IMR-90 (cell line): ENCODE data around the gene ROR2.

Experiments
- BHLHE40 ChIP-seq: fragments of 150-350 bp; IDR thresholded peaks from 2 replicates; pipeline ENCODE4 v1.6.1; 2016; ENCODE audit warnings: mild to moderate bottlenecking, low read depth, low read length
- CEBPB ChIP-seq: IDR thresholded peaks from 2 replicates; pipeline ENCODE4 v1.6.1; 2012; ENCODE audit warnings: low read depth, low read length, improper control_type of control experiment
- CHD1 ChIP-seq: IDR thresholded peaks from 2 replicates; pipeline ENCODE4 v1.6.1; 2012; ENCODE audit warnings: low read depth, low read length, improper control_type of control experiment
- POLR2A ChIP-seq: IDR thresholded peaks from 2 replicates; pipeline ENCODE4 v1.6.1; 2012; ENCODE audit warnings: mild to moderate bottlenecking, low read depth, low read length
- RAD21 ChIP-seq: IDR thresholded peaks from 2 replicates; pipeline ENCODE4 v1.6.1; 2012; ENCODE audit warnings: low read length, improper control_type of control experiment
- TF ChIP-seq, protein P1 (sequence below): conservative IDR thresholded peaks from 2 replicates; pipeline ENCODE4 v1.5.1; 2012; ENCODE audit warnings: mild to moderate bottlenecking, low read depth, low read length, improper control_type of control experiment
- TF ChIP-seq, protein P2 (sequence below): fragments of 150-350 bp; IDR thresholded peaks from 2 replicates; pipeline ENCODE4 v1.6.1; 2016; ENCODE audit warnings: low read depth, mild to moderate bottlenecking, low read length, moderate library complexity, borderline replicate concordance
- TF ChIP-seq, protein P3 (sequence below): fragments of 150-350 bp; IDR thresholded peaks from 2 replicates; pipeline ENCODE4 v1.6.1; 2017; ENCODE audit warnings: mild to moderate bottlenecking, antibody characterized with exemption, low read length, low read depth

DNA sequence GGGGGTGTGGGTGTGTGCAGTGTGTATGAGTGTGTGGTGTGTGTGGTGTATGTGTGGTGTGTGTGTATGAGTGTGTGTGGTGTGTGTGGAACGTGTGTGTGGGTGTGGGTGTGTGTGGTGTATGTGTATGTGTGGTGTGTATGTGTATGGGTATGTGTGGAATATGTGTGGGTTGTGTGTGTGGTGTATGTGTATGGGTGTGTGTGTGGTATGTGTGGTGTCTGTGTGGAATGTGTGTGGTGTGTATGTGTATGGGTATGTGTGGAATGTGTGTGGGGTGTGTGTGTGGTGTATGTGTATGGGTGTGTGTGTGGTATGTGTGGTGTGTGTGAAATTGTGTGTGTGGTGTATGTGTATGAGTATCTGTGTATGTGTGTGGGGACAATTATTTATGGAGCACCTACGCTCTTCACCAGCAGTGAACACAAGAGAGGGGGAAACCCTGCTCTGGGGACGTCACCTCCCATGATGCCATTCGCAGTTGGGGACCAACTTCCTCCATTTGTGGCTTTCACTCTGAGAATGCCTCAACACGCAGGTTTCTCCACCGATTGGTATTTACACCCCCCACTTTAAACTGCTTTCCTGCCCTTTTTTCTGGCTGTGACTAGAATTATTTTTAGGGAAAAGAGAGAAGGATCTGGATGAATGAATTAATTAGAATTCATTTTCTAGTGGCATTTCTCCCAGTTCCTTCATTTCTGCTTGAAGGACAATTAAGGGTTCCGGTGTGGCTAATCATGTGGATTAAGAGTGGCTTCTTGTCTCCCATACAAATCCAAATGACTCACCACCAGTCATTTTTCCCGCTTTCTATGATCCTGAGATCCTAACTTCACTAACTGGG, 238.1 kb downstream of the ROR2 start:
- TF ChIP-seq, protein P1, sequence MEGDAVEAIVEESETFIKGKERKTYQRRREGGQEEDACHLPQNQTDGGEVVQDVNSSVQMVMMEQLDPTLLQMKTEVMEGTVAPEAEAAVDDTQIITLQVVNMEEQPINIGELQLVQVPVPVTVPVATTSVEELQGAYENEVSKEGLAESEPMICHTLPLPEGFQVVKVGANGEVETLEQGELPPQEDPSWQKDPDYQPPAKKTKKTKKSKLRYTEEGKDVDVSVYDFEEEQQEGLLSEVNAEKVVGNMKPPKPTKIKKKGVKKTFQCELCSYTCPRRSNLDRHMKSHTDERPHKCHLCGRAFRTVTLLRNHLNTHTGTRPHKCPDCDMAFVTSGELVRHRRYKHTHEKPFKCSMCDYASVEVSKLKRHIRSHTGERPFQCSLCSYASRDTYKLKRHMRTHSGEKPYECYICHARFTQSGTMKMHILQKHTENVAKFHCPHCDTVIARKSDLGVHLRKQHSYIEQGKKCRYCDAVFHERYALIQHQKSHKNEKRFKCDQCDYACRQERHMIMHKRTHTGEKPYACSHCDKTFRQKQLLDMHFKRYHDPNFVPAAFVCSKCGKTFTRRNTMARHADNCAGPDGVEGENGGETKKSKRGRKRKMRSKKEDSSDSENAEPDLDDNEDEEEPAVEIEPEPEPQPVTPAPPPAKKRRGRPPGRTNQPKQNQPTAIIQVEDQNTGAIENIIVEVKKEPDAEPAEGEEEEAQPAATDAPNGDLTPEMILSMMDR, result no peak
- TF ChIP-seq POLR2A (no peak), CHD1 (no peak), CEBPB (no peak), BHLHE40 (no peak), RAD21 (no peak)
- TF ChIP-seq, protein P2, sequence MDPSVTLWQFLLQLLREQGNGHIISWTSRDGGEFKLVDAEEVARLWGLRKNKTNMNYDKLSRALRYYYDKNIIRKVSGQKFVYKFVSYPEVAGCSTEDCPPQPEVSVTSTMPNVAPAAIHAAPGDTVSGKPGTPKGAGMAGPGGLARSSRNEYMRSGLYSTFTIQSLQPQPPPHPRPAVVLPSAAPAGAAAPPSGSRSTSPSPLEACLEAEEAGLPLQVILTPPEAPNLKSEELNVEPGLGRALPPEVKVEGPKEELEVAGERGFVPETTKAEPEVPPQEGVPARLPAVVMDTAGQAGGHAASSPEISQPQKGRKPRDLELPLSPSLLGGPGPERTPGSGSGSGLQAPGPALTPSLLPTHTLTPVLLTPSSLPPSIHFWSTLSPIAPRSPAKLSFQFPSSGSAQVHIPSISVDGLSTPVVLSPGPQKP, result no peak
- TF ChIP-seq, protein P3, sequence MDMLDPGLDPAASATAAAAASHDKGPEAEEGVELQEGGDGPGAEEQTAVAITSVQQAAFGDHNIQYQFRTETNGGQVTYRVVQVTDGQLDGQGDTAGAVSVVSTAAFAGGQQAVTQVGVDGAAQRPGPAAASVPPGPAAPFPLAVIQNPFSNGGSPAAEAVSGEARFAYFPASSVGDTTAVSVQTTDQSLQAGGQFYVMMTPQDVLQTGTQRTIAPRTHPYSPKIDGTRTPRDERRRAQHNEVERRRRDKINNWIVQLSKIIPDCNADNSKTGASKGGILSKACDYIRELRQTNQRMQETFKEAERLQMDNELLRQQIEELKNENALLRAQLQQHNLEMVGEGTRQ, result no peak
